PFSK-1 (cell line): Measurements from ENCODE around the gene DTX1.

ENCODE experiments used
- POLR2AphosphoS5 ChIP-seq: IDR thresholded peaks from 2 replicates; pipeline ENCODE4 v1.6.1; 2012; ENCODE audit warnings: low read depth, mild to moderate bottlenecking, control low read depth, low read length, moderate library complexity
- SIN3A ChIP-seq: IDR thresholded peaks from 2 replicates; pipeline ENCODE4 v1.6.1; 2012; ENCODE audit warnings: mild to moderate bottlenecking, low read length, moderate library complexity, borderline replicate concordance; ENCODE audit not compliant: insufficient read depth

DNA sequence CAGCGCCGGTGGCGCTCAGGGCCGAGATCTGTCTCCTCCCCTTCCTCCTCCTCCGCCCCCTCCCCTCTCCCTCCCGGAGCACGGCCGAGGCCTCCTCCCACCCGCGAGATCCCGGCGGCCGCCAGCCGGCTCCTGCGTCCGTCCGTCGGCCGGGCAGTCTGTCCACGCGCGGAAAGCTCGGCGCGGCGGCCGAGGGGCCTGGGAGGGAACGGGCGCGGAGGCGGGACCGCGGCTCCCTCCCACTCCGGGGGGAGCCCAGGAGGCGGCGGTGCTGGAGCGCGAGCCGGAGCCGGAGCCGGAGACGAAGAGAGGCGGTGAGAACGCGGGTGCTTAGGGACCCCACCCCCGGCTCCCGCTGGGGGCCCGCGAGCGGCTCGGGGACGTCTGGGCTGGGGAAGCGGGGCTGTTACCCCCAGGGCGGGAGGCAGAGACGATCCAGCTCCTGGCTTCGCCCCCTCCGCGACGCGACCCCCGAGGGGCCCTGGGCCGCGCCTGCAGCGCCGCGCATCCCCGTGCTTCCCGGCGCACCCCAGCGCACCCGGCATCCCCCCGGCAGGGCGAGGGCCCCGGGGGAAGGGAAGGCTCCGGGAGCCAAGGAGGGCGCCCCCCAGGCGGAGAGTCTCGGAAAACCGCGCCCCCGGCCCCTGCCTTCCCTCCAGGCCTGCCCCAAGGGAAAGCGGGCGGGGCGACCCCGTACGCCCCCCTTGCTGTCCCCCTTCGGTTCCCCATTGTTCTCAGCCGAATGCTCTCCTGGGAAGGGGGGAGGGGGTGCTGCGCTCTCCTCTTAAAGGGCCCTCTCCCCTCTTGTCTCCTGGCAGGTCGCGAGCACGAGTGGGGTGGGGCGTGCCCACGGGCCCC is at the start of gene DTX1:
- TF ChIP-seq POLR2AphosphoS5 (no peak), SIN3A (no peak)
